ENCODE measurements around the gene PRKAR1B.
"Not testable (repeated sequence)": the region's sequence is repeated elsewhere in the genome, so short reads cannot be mapped to it uniquely, and the experiment has no call there.

PRKAR1B gene

GRCh38 chr7:765383-765782, 38.3 kb upstream of the PRKAR1B start:
- no peak for DNase-seq
- peaks cover 27% of the 10 kb centered on the region for H3K36me3 Mint-ChIP-seq (ENCODE audit: low read depth)
- no peaks in the 10 kb centered on the region for H3K4me1 Mint-ChIP-seq
- H3K4me3 Mint-ChIP-seq, result no peak overlapping the region
- no peak for ATAC-seq
- H3K27me3 Mint-ChIP-seq, result no peaks in the 10 kb centered on the region
- no peaks in the 10 kb centered on the region for H3K9me3 Mint-ChIP-seq
- no peak overlapping the region for H3K27ac Mint-ChIP-seq

GRCh38 chr7:763762-764161, 36.7 kb upstream of the PRKAR1B start:
- H3K36me3 Mint-ChIP-seq (ENCODE audit: low read depth), result peaks cover 35% of the 10 kb centered on the region

GRCh38 chr7:762885-763284, 35.8 kb upstream of the PRKAR1B start:
- DNase-seq (no peak), ATAC-seq (no peak)
- H3K27me3 Mint-ChIP-seq, result no peaks in the 10 kb centered on the region
- no peaks in the 10 kb centered on the region for H3K4me1 Mint-ChIP-seq
- H3K4me3 Mint-ChIP-seq, result no peak overlapping the region
- H3K9me3 Mint-ChIP-seq, result no peaks in the 10 kb centered on the region
- H3K27ac Mint-ChIP-seq, result no peak overlapping the region
- peaks cover 37% of the 10 kb centered on the region for H3K36me3 Mint-ChIP-seq (ENCODE audit: low read depth)

More at GRCh38 chr7:763762-764161, 36.7 kb upstream of the PRKAR1B start:
- ATAC-seq, result no peak
- DNase-seq, result no peak
- Mint-ChIP-seq H3K9me3 (no peaks in the 10 kb centered on the region), H3K27me3 (no peaks in the 10 kb centered on the region), H3K4me3 (no peak overlapping the region), H3K4me1 (no peaks in the 10 kb centered on the region), H3K27ac (no peak overlapping the region)

- no peak overlapping the region for H3K4me3 Mint-ChIP-seq
- no peak for DNase-seq
- H3K27ac Mint-ChIP-seq, result no peak overlapping the region
- no peaks in the 10 kb centered on the region for H3K4me1 Mint-ChIP-seq
- ATAC-seq, result no peak
- peaks cover 30% of the 10 kb centered on the region for H3K36me3 Mint-ChIP-seq (ENCODE audit: low read depth)
- H3K27me3 Mint-ChIP-seq, result no peaks in the 10 kb centered on the region
- H3K9me3 Mint-ChIP-seq, result no peaks in the 10 kb centered on the region
Measured at GRCh38 chr7:761631-762030, 34.5 kb upstream of the PRKAR1B start.

GRCh38 chr7:761101-761500, 34.0 kb upstream of the PRKAR1B start:
- H3K27me3 Mint-ChIP-seq, result no peaks in the 10 kb centered on the region
- no peak for ATAC-seq
- H3K9me3 Mint-ChIP-seq, result no peaks in the 10 kb centered on the region
- peaks cover 26% of the 10 kb centered on the region for H3K36me3 Mint-ChIP-seq (ENCODE audit: low read depth)
- no peaks in the 10 kb centered on the region for H3K4me1 Mint-ChIP-seq
- DNase-seq, result no peak
- H3K4me3 Mint-ChIP-seq, result no peak overlapping the region
- no peak overlapping the region for H3K27ac Mint-ChIP-seq

- Mint-ChIP-seq H3K9me3 (no peaks in the 10 kb centered on the region), H3K36me3 (ENCODE audit: low read depth) (peaks cover 33% of the 10 kb centered on the region), H3K4me1 (no peaks in the 10 kb centered on the region), H3K4me3 (no peak overlapping the region), H3K27me3 (no peaks in the 10 kb centered on the region), H3K27ac (no peak overlapping the region)
- ATAC-seq (no peak), DNase-seq (no peak)
Measured at GRCh38 chr7:760006-760405, 32.9 kb upstream of the PRKAR1B start.

- no peaks in the 10 kb centered on the region for H3K9me3 Mint-ChIP-seq
- DNase-seq, result no peak
- peaks cover 36% of the 10 kb centered on the region for H3K36me3 Mint-ChIP-seq (ENCODE audit: low read depth)
- no peak overlapping the region for H3K27ac Mint-ChIP-seq
- H3K4me3 Mint-ChIP-seq, result no peak overlapping the region
- no peaks in the 10 kb centered on the region for H3K4me1 Mint-ChIP-seq
- no peak for ATAC-seq
- no peaks in the 10 kb centered on the region for H3K27me3 Mint-ChIP-seq
Measured at GRCh38 chr7:759569-759968, 32.5 kb upstream of the PRKAR1B start.

GRCh38 chr7:757741-758163, 30.7 kb upstream of the PRKAR1B start:
- H3K36me3 Mint-ChIP-seq (ENCODE audit: low read depth), result peaks cover 38% of the 10 kb centered on the region
- no peaks in the 10 kb centered on the region for H3K9me3 Mint-ChIP-seq
- no peaks in the 10 kb centered on the region for H3K4me1 Mint-ChIP-seq
- H3K27ac Mint-ChIP-seq, result no peak overlapping the region
- no peak for ATAC-seq
- DNase-seq, result no peak
- H3K27me3 Mint-ChIP-seq, result no peaks in the 10 kb centered on the region
- no peak overlapping the region for H3K4me3 Mint-ChIP-seq

- DNase-seq, result no peak
- ATAC-seq, result no peak
- peaks cover 41% of the 10 kb centered on the region for H3K36me3 Mint-ChIP-seq (ENCODE audit: low read depth)
- no peaks in the 10 kb centered on the region for H3K9me3 Mint-ChIP-seq
- H3K27me3 Mint-ChIP-seq, result no peaks in the 10 kb centered on the region
- H3K4me1 Mint-ChIP-seq, result no peaks in the 10 kb centered on the region
- H3K4me3 Mint-ChIP-seq, result no peak overlapping the region
- H3K27ac Mint-ChIP-seq, result no peak overlapping the region
Measured at GRCh38 chr7:756928-757560, 30.0 kb upstream of the PRKAR1B start.

GRCh38 chr7:756231-756927, 29.3 kb upstream of the PRKAR1B start:
- no peak for ATAC-seq
- H3K4me3 Mint-ChIP-seq, result no peak overlapping the region
- DNase-seq, result no peak

GRCh38 chr7:755413-755805, 28.3 kb upstream of the PRKAR1B start:
- H3K27me3 Mint-ChIP-seq, result no peaks in the 10 kb centered on the region
- no peaks in the 10 kb centered on the region for H3K9me3 Mint-ChIP-seq
- no peak overlapping the region for H3K4me3 Mint-ChIP-seq
- H3K4me1 Mint-ChIP-seq, result peaks cover 3% of the 10 kb centered on the region
- DNase-seq (no peak), ATAC-seq (no peak)
- no peak overlapping the region for H3K27ac Mint-ChIP-seq
- peaks cover 44% of the 10 kb centered on the region for H3K36me3 Mint-ChIP-seq (ENCODE audit: low read depth)

More at GRCh38 chr7:756231-756927, 29.3 kb upstream of the PRKAR1B start:
- Mint-ChIP-seq H3K27me3 (no peaks in the 10 kb centered on the region), H3K36me3 (ENCODE audit: low read depth) (peaks cover 44% of the 10 kb centered on the region), H3K27ac (no peak overlapping the region), H3K9me3 (no peaks in the 10 kb centered on the region), H3K4me1 (peaks cover 3% of the 10 kb centered on the region)

- ATAC-seq (no peak), DNase-seq (no peak)
- Mint-ChIP-seq H3K27me3 (no peaks in the 10 kb centered on the region), H3K9me3 (no peaks in the 10 kb centered on the region), H3K27ac (no peak overlapping the region), H3K4me1 (peaks cover 3% of the 10 kb centered on the region), H3K36me3 (ENCODE audit: low read depth) (peaks cover 41% of the 10 kb centered on the region), H3K4me3 (no peak overlapping the region)
Measured at GRCh38 chr7:754531-755412, 27.7 kb upstream of the PRKAR1B start.

- H3K27me3 Mint-ChIP-seq, result no peaks in the 10 kb centered on the region
- no peak for ATAC-seq
- no peak for DNase-seq
- peaks cover 34% of the 10 kb centered on the region for H3K36me3 Mint-ChIP-seq (ENCODE audit: low read depth)
- no peaks in the 10 kb centered on the region for H3K9me3 Mint-ChIP-seq
- H3K27ac Mint-ChIP-seq, result no peak overlapping the region
- no peak overlapping the region for H3K4me3 Mint-ChIP-seq
- peaks cover 3% of the 10 kb centered on the region for H3K4me1 Mint-ChIP-seq
Measured at GRCh38 chr7:753190-753589, 26.1 kb upstream of the PRKAR1B start.

GRCh38 chr7:752256-752655, 25.2 kb upstream of the PRKAR1B start:
- H3K27me3 Mint-ChIP-seq, DNase-seq, H3K4me3 Mint-ChIP-seq, H3K4me1 Mint-ChIP-seq, H3K9me3 Mint-ChIP-seq, ATAC-seq, H3K27ac Mint-ChIP-seq: not testable (repeated sequence)
- peaks cover 32% of the 10 kb centered on the region for H3K36me3 Mint-ChIP-seq (ENCODE audit: low read depth)

- no peak overlapping the region for H3K27ac Mint-ChIP-seq
- no peaks in the 10 kb centered on the region for H3K27me3 Mint-ChIP-seq
- peaks cover 32% of the 10 kb centered on the region for H3K36me3 Mint-ChIP-seq (ENCODE audit: low read depth)
- DNase-seq, result no peak
- no peaks in the 10 kb centered on the region for H3K9me3 Mint-ChIP-seq
- no peak overlapping the region for H3K4me3 Mint-ChIP-seq
- no peak for ATAC-seq
- H3K4me1 Mint-ChIP-seq, result peaks cover 3% of the 10 kb centered on the region
Measured at GRCh38 chr7:751826-752225, 24.7 kb upstream of the PRKAR1B start.
